Fibroblast of skin of back (primary cell): ENCODE results near the gene USF2.

Source experiments
- DNase-seq: peaks from one replicate; pipeline ENCODE4 v3.0.0-alpha.2; 2013

USF2 gene

DNA sequence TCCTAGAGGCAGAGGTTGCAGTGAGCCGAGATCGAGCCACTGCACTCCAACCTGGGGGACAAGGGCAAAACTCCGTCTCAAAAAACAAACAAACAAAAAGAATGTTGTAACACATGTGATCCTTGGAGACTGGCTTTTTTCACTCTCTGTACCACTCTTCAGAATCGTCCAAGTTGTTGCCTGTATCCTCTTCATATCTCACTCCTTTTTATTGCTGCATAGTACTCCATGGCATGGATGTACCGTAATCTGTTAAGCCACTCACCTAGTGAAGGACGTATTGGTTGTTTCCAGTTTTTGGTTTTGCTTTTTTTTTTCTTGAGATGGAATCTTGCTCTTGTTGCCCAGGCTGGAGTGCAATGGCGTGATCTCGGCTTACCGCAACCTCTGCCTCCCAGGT, 53.3 kb downstream of the USF2 start:
- no peak for DNase-seq

GRCh38 chr19:35327642-35328041, 58.9 kb downstream of the USF2 start:
- DNase-seq, result no peak

DNA sequence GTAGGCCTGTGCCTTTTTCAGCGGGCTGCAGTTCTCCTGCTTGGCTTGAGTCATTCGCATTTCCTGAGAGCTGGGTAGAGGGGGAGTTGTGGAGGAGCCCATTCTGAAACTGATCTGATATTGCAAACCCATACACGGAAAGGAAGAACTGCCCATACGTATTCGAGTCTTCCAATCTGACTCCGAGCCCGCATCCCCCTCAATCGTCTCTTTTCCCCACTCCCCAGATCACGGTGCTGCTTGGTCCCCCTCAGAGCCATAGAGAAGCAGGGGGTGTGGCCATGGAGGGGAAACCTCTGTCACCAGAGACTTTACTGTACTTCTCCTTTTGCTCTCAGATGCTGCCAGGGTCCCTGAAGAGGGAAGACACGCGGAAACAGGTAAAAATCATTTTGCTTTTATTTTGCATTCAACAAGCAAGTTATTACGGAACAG, 60.1 kb downstream of the USF2 start, which contains the start of gene CD22:
TSS of gene CD22 (plus strand) at position 337 of the 435 bp plus-strand sequence. CDS start 2,854 bp downstream, outside the sequence.
- DNase-seq, result no peak

- DNase-seq, result no peak
Measured at GRCh38 chr19:35329323-35329722, 60.6 kb downstream of the USF2 start.
